Heart right ventricle (tissue), 16 donors: ENCODE data around the gene NR2F2. TPM values are rescaled to one million over a fixed set of nuclear protein-coding genes. Genes with fewer than 3 reads are reported as not detected.

ENCODE experiments used
- ATAC-seq, 8 donors: fragments of 200-7000 bp; cut with Tn5 transposase; one replicate each; pipeline ENCODE4 v1.9.1; 2020; ENCODE audit warnings: mild to moderate bottlenecking in 8 of 8, moderate library complexity in 8 of 8, moderate number of reproducible peaks in 1 of 8
- DNase-seq, 2 donors: peaks; one replicate each; pipeline ENCODE4 v3.0.0-alpha.2; 2020
- H3K27ac ChIP-seq, 10 donors: fragments of 200-600 bp; sonication (generic) in 2 of 10; one replicate each; pipeline versions ENCODE4 v1.5.0 to v1.8.0; 2020 to 2022; ENCODE audit warnings: mild to moderate bottlenecking in 3 of 10
- H3K27me3 ChIP-seq, 7 donors: fragments of 200-600 bp; one replicate each; pipeline ENCODE4 v1.8.0; 2021 to 2022; ENCODE audit warnings: mild to moderate bottlenecking in 2 of 7
- H3K36me3 ChIP-seq, 9 donors: fragments of 200-600 bp; sonication (generic) in 1 of 9; one replicate each; pipeline versions ENCODE4 v1.5.0 to v1.8.0; 2020 to 2022; ENCODE audit warnings: mild to moderate bottlenecking in 2 of 9
- H3K4me1 ChIP-seq, 9 donors: fragments of 200-600 bp; sonication (generic) in 1 of 9; one replicate each; pipeline versions ENCODE4 v1.5.0 to v1.8.0; 2020 to 2022; ENCODE audit warnings: mild to moderate bottlenecking in 4 of 9
- H3K4me3 ChIP-seq, 10 donors: fragments of 200-600 bp; sonication (generic) in 2 of 10; one replicate each; pipeline versions ENCODE4 v1.5.0 to v1.8.0; 2020 to 2022; ENCODE audit warnings: mild to moderate bottlenecking in 7 of 10, moderate library complexity in 2 of 10
- H3K9me3 ChIP-seq, 11 donors: fragments of 200-600 bp in 10 of 11; sonication (generic) in 2 of 11; one replicate each; pipeline versions ENCODE4 v1.5.0 to v1.8.0; 2013 to 2022; ENCODE audit warnings: mild to moderate bottlenecking in 2 of 11, control low read depth in 1 of 11, moderate library complexity in 1 of 11
- CTCF ChIP-seq, 9 donors: fragments of 200-600 bp; sonication (generic) in 2 of 9; IDR thresholded peaks; one replicate each; pipeline versions ENCODE4 v1.5.0 to v1.8.0; 2021 to 2022; ENCODE audit warnings: antibody characterized with exemption in 9 of 9, mild to moderate bottlenecking in 5 of 9, moderate library complexity in 1 of 9
- WGBS, 2 donors: extraction: QIAGEN DNeasy Blood & Tissue Kit; methylation state at CpG; one replicate each; pipeline ENCODE4 v1.1.7; 2013; ENCODE audit warnings: inconsistent platforms in 1 of 2; 5-methylcytosine and 5-hydroxymethylcytosine counted together
- intact Hi-C, 10 donors: fragments of 100-400 bp; cut with DNase I; formaldehyde crosslinking; loops; one replicate each; pipeline versions ENCODE4 v1.11.1 to v1.14.2; 2022
- polyA plus RNA-seq, 2 donors: library from polyadenylated mRNA; stranded (reverse); fragments of 200-250 nt; gene quantifications; one replicate each; pipeline ENCODE4 v1.2.3, GENCODE V29; 2013
- total RNA-seq, 10 donors: library from RNA; stranded (reverse); fragmentation: NEBNext Ultra II Directional in 3 of 10; extraction: Animal tissue kit (Norgen Biotek cat#: 25700) in 3 of 10; gene quantifications; one replicate each; pipeline versions ENCODE4 v1.2.1 to v1.2.4, GENCODE V29; 2021 to 2023
- donor health status: Arrhythmogenic right ventricular cardiomyopathy.
- donor health status: ischemic (EF 13 %, LVEDD 7.1; RV severe dilation, severe dysfunction).
- donor health status: healthy with polysubstance abuse.
- donor health status: DM: no; HTN: yes; CAD: no.
- donor health status: DM: no; HTN: no; CAD: no.
- donor health status: ischemic (EF 25% LVEDD 6.9; RV normal size, moderate dysfunction).
- donor health status: ischemic (EF 25% LVEDD 5.7; RV mildly dilated, moderate dysfunction).
- donor health status: healthy.
- donor health status: DM: yes; HTN: yes; CAD: no.
- donor health status: Ischemic cardiomyopathy.
- donor health status: ischemic (EF 35%, LVEDD 5.7; RV mildly dilated, moderate dysfunction).
- donor health status: nonischemic (EF 11% LVEDD 7.7; RV severe dilation, severe dysfunction).
- donor health status: DM: yes; HTN: yes; CAD: no.
- donor health status: PGD.
- donor health status: ischemic (EF 29% LVEDD 5.4; RV normal size, mild dysfunction).
- donor health status: nonischemic (EF 23%, LVEDD 6.1; RV moderate dilation, normal function).

Gene NR2F2
- total and polyA plus RNA-seq, 12 donors, result 8.2 to 31.7 (median 16.1) TPM

DNA sequence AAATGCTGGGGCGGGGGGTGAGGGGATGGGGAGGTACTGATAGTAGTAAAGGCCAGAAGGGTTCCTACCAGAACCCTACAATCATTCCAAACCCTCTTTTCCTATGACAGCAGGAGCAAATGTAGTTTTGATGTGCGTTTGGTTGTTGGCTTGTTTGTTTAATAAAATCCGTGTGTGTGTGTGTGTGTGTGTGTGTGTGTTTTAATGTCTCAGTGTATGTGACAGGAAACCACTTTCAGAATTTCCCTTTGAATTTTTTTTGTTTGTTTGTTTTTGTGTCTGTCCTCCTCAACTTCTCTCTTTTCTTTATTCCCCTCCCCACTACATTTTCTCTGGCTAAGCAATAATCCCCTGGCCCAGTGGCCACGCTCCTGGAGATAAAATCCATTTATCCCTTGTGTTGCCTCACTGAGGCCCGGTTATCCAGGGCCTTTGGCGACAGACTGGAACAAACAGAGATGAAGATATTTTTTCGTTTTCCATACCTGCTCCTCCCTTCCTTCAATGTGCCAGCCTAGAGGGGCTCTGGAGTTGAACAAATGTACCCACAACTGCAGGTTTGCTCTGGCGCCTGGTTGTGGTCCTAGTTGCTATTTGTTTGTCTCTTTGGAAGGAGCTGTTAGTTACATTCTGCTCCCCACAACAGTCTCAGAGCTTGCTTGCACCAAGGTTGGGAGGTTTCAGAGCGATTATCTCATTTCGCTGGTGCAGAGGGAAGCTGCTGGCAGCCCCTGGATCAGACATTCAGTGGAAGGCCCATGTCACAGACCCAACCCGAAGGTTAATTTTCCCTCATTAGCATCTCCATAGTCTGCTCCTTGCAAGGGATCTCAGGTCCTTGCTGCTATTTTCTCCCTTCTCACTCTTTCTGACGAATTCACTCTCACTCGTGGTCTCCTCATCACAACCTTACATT, 17.9 kb downstream of the NR2F2 start:
- Histone ChIP-seq H3K36me3 (peaks cover 0 to 4% (median 0%) of the 10 kb centered on the region in 9 donors), H3K27ac (peak overlapping the region in 9 of 10 donors; percentile 59 to 94 (median 91)), H3K4me3 (peak overlapping the region in 7 of 10 donors; percentile 46 to 81 (median 72)), H3K9me3 (no peaks in the 10 kb centered on the region), H3K27me3 (peaks cover 4 to 100% (median 83%) of the 10 kb centered on the region in 7 donors), H3K4me1 (peaks cover 0 to 85% (median 41%) of the 10 kb centered on the region in 9 donors)
- no peak for ATAC-seq
- intact Hi-C loops, result loop anchor here (5.0 to 10.0 kb wide), 7 partner anchors 504 to 1684 kb away; no protein-coding TSS in a partner anchor
- no peak for DNase-seq
- TF ChIP-seq CTCF (IDR thresholded peaks at IDR 0.05), result no peak
- 46 to 50% methylated on average over 13 of the region's 13 CpGs for WGBS, 2 donors

- DNase-seq (no peak), ATAC-seq (no peak)
- Histone ChIP-seq H3K27ac (peak overlapping the region in 7 of 10 donors; percentile 31 to 89 (median 45)), H3K27me3 (peaks cover 4 to 100% (median 83%) of the 10 kb centered on the region in 7 donors), H3K4me1 (peaks cover 0 to 81% (median 39%) of the 10 kb centered on the region in 9 donors), H3K36me3 (no peaks in the 10 kb centered on the region), H3K9me3 (no peaks in the 10 kb centered on the region), H3K4me3 (peak overlapping the region in 1 of 10 donors; percentile 9)
- no peak for TF ChIP-seq CTCF (IDR thresholded peaks at IDR 0.05)
- intact Hi-C loops, result loop anchor here (5.0 to 10.0 kb wide), 7 partner anchors 504 to 1684 kb away; no protein-coding TSS in a partner anchor
- WGBS, 2 donors, result 41 to 42% methylated on average over 4 of the region's 4 CpGs
Observed at GRCh38 chr15:96349034-96349856, 18.7 kb downstream of the NR2F2 start.

DNA sequence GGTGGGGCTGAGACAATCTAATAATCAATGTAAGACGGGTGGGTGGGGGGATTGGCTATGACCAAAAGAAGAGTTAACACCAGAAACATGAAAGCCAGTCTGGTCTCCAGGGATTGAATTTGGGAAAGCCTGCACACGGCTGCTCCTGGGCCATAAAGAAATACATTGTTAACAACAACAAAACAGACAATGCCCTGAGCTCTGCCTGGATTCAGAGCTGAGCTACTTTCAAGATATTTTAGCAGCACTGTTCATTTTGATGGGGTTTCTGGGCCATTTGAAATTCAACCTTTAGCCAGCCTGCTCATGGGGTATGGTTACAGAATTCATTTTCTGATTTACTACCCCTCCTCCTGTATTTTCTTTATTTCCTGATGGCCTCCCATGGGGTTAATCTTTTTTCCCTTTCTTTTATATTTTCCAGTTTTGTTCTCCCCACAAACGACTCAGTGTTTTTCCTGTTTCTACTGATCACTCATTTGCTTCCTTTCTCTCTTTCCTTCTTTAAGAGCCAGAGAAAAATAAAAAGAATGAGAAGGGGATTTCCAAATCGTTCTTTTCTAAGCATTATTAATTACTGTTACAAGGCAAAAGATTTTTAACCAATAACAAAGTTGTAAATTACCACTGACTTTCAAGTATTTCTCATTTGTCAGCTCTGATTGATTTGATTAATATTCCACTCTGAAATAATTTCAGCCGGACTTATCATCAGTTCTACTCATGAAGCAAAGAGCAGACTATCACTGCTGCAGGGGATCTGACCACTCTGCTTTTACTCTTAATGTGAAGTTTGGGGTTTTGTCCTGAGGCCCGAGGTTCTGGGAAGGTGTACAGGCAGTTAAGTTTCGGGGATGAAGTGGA, 19.6 kb downstream of the NR2F2 start:
- Histone ChIP-seq H3K36me3 (no peaks in the 10 kb centered on the region), H3K27me3 (peaks cover 4 to 100% (median 81%) of the 10 kb centered on the region in 7 donors), H3K27ac (peak overlapping the region in 6 of 10 donors; percentile 13 to 89 (median 50)), H3K9me3 (no peaks in the 10 kb centered on the region), H3K4me3 (peak overlapping the region in 1 of 10 donors; percentile 9), H3K4me1 (peaks cover 0 to 83% (median 38%) of the 10 kb centered on the region in 9 donors)
- no peak for DNase-seq
- no peak for ATAC-seq
- intact Hi-C loops, result loop anchor here (5.0 to 10.0 kb wide), 13 partner anchors 65 to 1685 kb away; no protein-coding TSS in a partner anchor
- no peak for TF ChIP-seq CTCF (IDR thresholded peaks at IDR 0.05)
- WGBS, 2 donors, result 27 to 31% methylated on average over 7 of the region's 7 CpGs
